GM12878 (cell line): Measurements from ENCODE around the gene GGA2. TPM values are rescaled to one million over a fixed set of nuclear protein-coding genes. Genes with fewer than 3 reads are reported as not detected.

Source experiments
- ATAC-seq: fragments of 200-7000 bp; cut with Tn5 transposase; 3 replicates; pipeline ENCODE4 v1.9.1; 2020; ENCODE audit warnings: mild to moderate bottlenecking, moderate library complexity
- BruUV-seq: library from RNA; stranded (reverse); fragments of 400-500 nt; replicated peaks from 2 replicates; lab custom pipeline; 2021; lab: Mats Ljungman, UMichigan
- CTCF ChIA-PET: fragments of 300-600 bp; sonication (Branson Sonifier 250); formaldehyde crosslinking; extraction: SDS; loops from one replicate; lab custom pipeline; 2021; ENCODE audit warnings: inconsistent platforms; lab: Yijun Ruan, JAX
- POLR2A ChIA-PET: fragments of 350-600 bp; formaldehyde crosslinking; extraction: SDS; loops from one replicate; lab custom pipeline; 2021; ENCODE audit warnings: inconsistent platforms; lab: Charles Lee
- RAD21 ChIA-PET: fragments of 300-600 bp; sonication (Branson Sonifier 250); formaldehyde crosslinking; loops from one replicate; lab custom pipeline; 2023; ENCODE audit warnings: antibody characterized with exemption; ENCODE audit not compliant: unreplicated experiment; lab: Charles Lee
- SMC1A ChIA-PET: fragments of 300-600 bp; sonication (Branson Sonifier 250); formaldehyde crosslinking; loops from one replicate; lab custom pipeline; 2023; ENCODE audit not compliant: unreplicated experiment, uncharacterized antibody; lab: Charles Lee
- DNase-seq: peaks from one replicate; pipeline ENCODE4 v3.0.0-alpha.2; 2011; ENCODE audit warnings: low read depth, low spot score
- FAIRE-seq: peaks from 3 replicates; lab custom pipeline; 2011; peaks lifted over from hg19 to GRCh38; lab: Jason Lieb, UNC
- H2AFZ ChIP-seq: 2 replicates; pipeline ENCODE4 v1.6.0; 2011; ENCODE audit warnings: low read depth, low read length, control low read depth; ENCODE audit not compliant: control insufficient read depth
- H3K27ac ChIP-seq: 2 replicates; pipeline ENCODE4 v1.5.1; 2011; ENCODE audit warnings: control low read depth; ENCODE audit not compliant: control insufficient read depth, insufficient read depth
- H3K27me3 ChIP-seq, 2 experiments: replicated peaks in 1 of 2; 2 replicates each; pipeline versions ENCODE4 v1.6.0 to v1.6.1; 2011; ENCODE audit warnings: low read length in 1 of 2; ENCODE audit not compliant: control insufficient read depth in 2 of 2, insufficient read depth in 2 of 2
- H3K36me3 ChIP-seq, 2 experiments: 2 replicates each; pipeline ENCODE4 v1.5.1; 2011; ENCODE audit warnings: low read length in 1 of 2; ENCODE audit not compliant: control insufficient read depth in 2 of 2, insufficient read depth in 2 of 2
- H3K4me1 ChIP-seq: 2 replicates; pipeline ENCODE4 v1.6.1; 2011; ENCODE audit warnings: mild to moderate bottlenecking, low read length, moderate library complexity, mixed read lengths; ENCODE audit not compliant: control insufficient read depth, insufficient read depth
- H3K4me2 ChIP-seq: 2 replicates; pipeline ENCODE4 v1.6.0; 2011; ENCODE audit warnings: control low read depth; ENCODE audit not compliant: control insufficient read depth, insufficient read depth
- H3K4me3 ChIP-seq: fragments of 200-600 bp; sonication (generic); 2 replicates; pipeline ENCODE4 v1.5.1; 2016
- H3K79me2 ChIP-seq: 2 replicates; pipeline ENCODE4 v1.6.0; 2011; ENCODE audit warnings: low read length; ENCODE audit not compliant: control insufficient read depth, insufficient read depth
- H3K9ac ChIP-seq: 2 replicates; pipeline ENCODE4 v1.8.0; 2011; ENCODE audit warnings: low read length, control low read depth, mixed read lengths; ENCODE audit not compliant: control insufficient read depth, insufficient read depth
- H3K9me3 ChIP-seq: replicated peaks from 3 replicates; pipeline ENCODE4 v1.5.1; 2011; ENCODE audit warnings: mild to moderate bottlenecking, low read length; ENCODE audit not compliant: control insufficient read depth, insufficient read depth
- H4K20me1 ChIP-seq: 2 replicates; pipeline ENCODE4 v1.6.0; 2011; ENCODE audit not compliant: control insufficient read depth, insufficient read depth
- FOXM1 ChIP-seq: IDR thresholded peaks from 2 replicates; pipeline ENCODE4 v1.6.1; 2012; ENCODE audit warnings: low read depth, mild to moderate bottlenecking, inconsistent platforms, low read length, moderate library complexity
- HDAC2 ChIP-seq: fragments of 200-600 bp; sonication (generic); IDR thresholded peaks from 2 replicates; pipeline ENCODE4 v1.6.1; 2017
- HDGF ChIP-seq: fragments of 450-650 bp; IDR thresholded peaks from 2 replicates; pipeline ENCODE4 v1.6.1; 2016; ENCODE audit warnings: antibody characterized with exemption
- HSF1 ChIP-seq: fragments of 150-350 bp; IDR thresholded peaks from 2 replicates; pipeline ENCODE4 v1.6.1; 2014; ENCODE audit warnings: mild to moderate bottlenecking, low read depth, low read length
- IKZF1 ChIP-seq: fragments of 450-650 bp; conservative IDR thresholded peaks from 2 replicates; pipeline ENCODE4 v1.6.1; 2017; ENCODE audit warnings: antibody characterized with exemption, mild to moderate bottlenecking
- IRF5 ChIP-seq: fragments of 450-650 bp; IDR thresholded peaks from 2 replicates; pipeline ENCODE4 v1.6.1; 2017; ENCODE audit warnings: borderline replicate concordance
- MEF2B ChIP-seq: fragments of 450-650 bp; IDR thresholded peaks from 2 replicates; pipeline ENCODE4 v1.6.1; 2018; ENCODE audit warnings: mild to moderate bottlenecking, moderate library complexity; ENCODE audit not compliant: partially characterized antibody, poor library complexity, severe bottlenecking
- MLLT1 ChIP-seq: fragments of 450-650 bp; IDR thresholded peaks from 2 replicates; pipeline ENCODE4 v1.6.1; 2016; ENCODE audit warnings: mild to moderate bottlenecking
- NFIC ChIP-seq: IDR thresholded peaks from 2 replicates; pipeline ENCODE4 v1.6.1; 2012; ENCODE audit warnings: low read depth, mild to moderate bottlenecking, inconsistent platforms, low read length, moderate library complexity
- POLR2A ChIP-seq: IDR thresholded peaks from 2 replicates; pipeline ENCODE4 v1.6.1; 2011; ENCODE audit warnings: low read depth, mild to moderate bottlenecking, low read length
- RELA ChIP-seq: fragments of 450-650 bp; IDR thresholded peaks from 2 replicates; pipeline ENCODE4 v1.8.0; 2014; ENCODE audit warnings: borderline replicate concordance; ENCODE audit not compliant: partially characterized antibody
- SMC3 ChIP-seq: IDR thresholded peaks from 2 replicates; pipeline ENCODE4 v1.6.1; 2011; ENCODE audit warnings: low read length, improper control_type of control experiment, borderline replicate concordance
- STAT3 ChIP-seq: IDR thresholded peaks from 2 replicates; pipeline ENCODE4 v1.6.1; 2011; ENCODE audit warnings: low read depth, low read length, improper control_type of control experiment
- YY1 ChIP-seq: IDR thresholded peaks from 2 replicates; pipeline ENCODE4 v1.6.1; 2011; ENCODE audit warnings: low read depth, mild to moderate bottlenecking, low read length
- ZNF274 ChIP-seq: IDR thresholded peaks from one replicate; pipeline ENCODE4 v1.8.0; 2011; ENCODE audit not compliant: insufficient read length, insufficient read depth
- WGBS: methylation state at CpG from one replicate; pipeline ENCODE4 v1.1.6; 2016; ENCODE audit warnings: low lambda C conversion rate; ENCODE audit not compliant: insufficient replicate concordance, insufficient coverage; ENCODE audit errors: missing lambda C conversion rate; 5-methylcytosine and 5-hydroxymethylcytosine counted together
- in situ Hi-C: fragments of 300-500 bp; cut with MboI; formaldehyde crosslinking; loops from 9 replicates; pipeline ENCODE4 v1.14.3; 2018; ENCODE audit warnings: mixed read lengths
- intact Hi-C: fragments of 100-400 bp; cut with micrococcal nuclease; formaldehyde crosslinking; loops from one replicate; pipeline ENCODE4 v1.14.2; 2022; ENCODE audit not compliant: unreplicated experiment
- polyA plus RNA-seq, 11 experiments: library from polyadenylated mRNA; depleted of rRNA in 4 of 11; unstranded in 6 of 11; stranded (reverse) in 5 of 11; fragments of >200 nt; fragmentation: Nextera tagmentation in 4 of 11; fragmentation: Illumina TruSeq in 1 of 11; extraction: Ambion mirVana in 4 of 11; extraction: Trizol in 1 of 11; gene quantifications; 1 replicate in 1 of 11; 2 replicates in 10 of 11; pipeline versions ENCODE4 v1.2.1 to v1.2.3, GENCODE V29; 2011 to 2016; ENCODE audit warnings: inconsistent platforms in 2 of 11, missing spikeins in 2 of 11, low read depth in 1 of 11
- total RNA-seq, 4 experiments: library from RNA; depleted of rRNA in 3 of 4; stranded (reverse); fragments of >200 nt in 3 of 4; fragmentation: Illumina TruSeq in 1 of 4; extraction: Trizol in 1 of 4; gene quantifications; 2 replicates each; pipeline versions ENCODE4 v1.2.1 to v1.2.3, GENCODE V29; 2013 to 2021
- TF ChIP-seq, protein P1 (sequence below): fragments of 450-650 bp; IDR thresholded peaks from 2 replicates; pipeline ENCODE4 v1.6.1; 2017; ENCODE audit warnings: mild to moderate bottlenecking, moderate library complexity

The GGA2 gene
- total and polyA plus RNA-seq, 10 of the 15 experiments (the other 5 are each of a cell fraction or from before 2014, with no cell fraction given) = 14.1 to 153 (median 86.6) TPM

- FAIRE-seq (no peak), ATAC-seq (no peak), DNase-seq (no peak)
- Histone ChIP-seq H3K79me2 (no peaks in the 10 kb centered on the region), H3K36me3 (peaks cover 2 to 5% of the 10 kb centered on the region in 2 experiments; a peak in 3 of 4 replicates), H2AFZ (no peak overlapping the region), H3K27me3 (no peaks in the 10 kb centered on the region), H3K9me3 (no peaks in the 10 kb centered on the region), H4K20me1 (no peaks in the 10 kb centered on the region), H3K27ac (no peak overlapping the region), H3K4me2 (no peak overlapping the region), H3K9ac (no peak overlapping the region), H3K4me1 (no peaks in the 10 kb centered on the region), H3K4me3 (no peak overlapping the region)
- WGBS = 94% methylated on average over 5 of the region's 5 CpGs
- SMC1A ChIA-PET = interaction anchor here (0.8 to 1.2 kb wide), 4 partner anchors 16 to 236 kb away, joined by 3 to 4 read pairs (median 3); no protein-coding TSS in a partner anchor
- POLR2A ChIA-PET = no interaction called here
- CTCF ChIA-PET = interaction anchor here (0.9 to 1.4 kb wide), 3 partner anchors 14 to 237 kb away, joined by 3 to 6 read pairs (median 6); partner anchors contain the start of gene SCNN1G
- in situ Hi-C loops = no loop called here
- BruUV-seq = no TSS peak
- RAD21 ChIA-PET = interaction anchor here (0.6 to 1.3 kb wide), 3 partner anchors 14 to 382 kb away, joined by 3 to 4 read pairs (median 3); no protein-coding TSS in a partner anchor
- intact Hi-C loops = no loop called here
- TF ChIP-seq IKZF1 = no peak
- TF ChIP-seq MLLT1 = no peak
- TF ChIP-seq, protein P1, sequence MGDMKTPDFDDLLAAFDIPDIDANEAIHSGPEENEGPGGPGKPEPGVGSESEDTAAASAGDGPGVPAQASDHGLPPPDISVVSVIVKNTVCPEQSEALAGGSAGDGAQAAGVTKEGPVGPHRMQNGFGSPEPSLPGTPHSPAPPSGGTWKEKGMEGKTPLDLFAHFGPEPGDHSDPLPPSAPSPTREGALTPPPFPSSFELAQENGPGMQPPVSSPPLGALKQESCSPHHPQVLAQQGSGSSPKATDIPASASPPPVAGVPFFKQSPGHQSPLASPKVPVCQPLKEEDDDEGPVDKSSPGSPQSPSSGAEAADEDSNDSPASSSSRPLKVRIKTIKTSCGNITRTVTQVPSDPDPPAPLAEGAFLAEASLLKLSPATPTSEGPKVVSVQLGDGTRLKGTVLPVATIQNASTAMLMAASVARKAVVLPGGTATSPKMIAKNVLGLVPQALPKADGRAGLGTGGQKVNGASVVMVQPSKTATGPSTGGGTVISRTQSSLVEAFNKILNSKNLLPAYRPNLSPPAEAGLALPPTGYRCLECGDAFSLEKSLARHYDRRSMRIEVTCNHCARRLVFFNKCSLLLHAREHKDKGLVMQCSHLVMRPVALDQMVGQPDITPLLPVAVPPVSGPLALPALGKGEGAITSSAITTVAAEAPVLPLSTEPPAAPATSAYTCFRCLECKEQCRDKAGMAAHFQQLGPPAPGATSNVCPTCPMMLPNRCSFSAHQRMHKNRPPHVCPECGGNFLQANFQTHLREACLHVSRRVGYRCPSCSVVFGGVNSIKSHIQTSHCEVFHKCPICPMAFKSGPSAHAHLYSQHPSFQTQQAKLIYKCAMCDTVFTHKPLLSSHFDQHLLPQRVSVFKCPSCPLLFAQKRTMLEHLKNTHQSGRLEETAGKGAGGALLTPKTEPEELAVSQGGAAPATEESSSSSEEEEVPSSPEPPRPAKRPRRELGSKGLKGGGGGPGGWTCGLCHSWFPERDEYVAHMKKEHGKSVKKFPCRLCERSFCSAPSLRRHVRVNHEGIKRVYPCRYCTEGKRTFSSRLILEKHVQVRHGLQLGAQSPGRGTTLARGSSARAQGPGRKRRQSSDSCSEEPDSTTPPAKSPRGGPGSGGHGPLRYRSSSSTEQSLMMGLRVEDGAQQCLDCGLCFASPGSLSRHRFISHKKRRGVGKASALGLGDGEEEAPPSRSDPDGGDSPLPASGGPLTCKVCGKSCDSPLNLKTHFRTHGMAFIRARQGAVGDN = no peak
- no peak for TF ChIP-seq STAT3
- no peak for TF ChIP-seq HSF1
- TF ChIP-seq IRF5 = no peak
- no peak for TF ChIP-seq MEF2B
- no peak for TF ChIP-seq NFIC
- no peak for TF ChIP-seq RELA
- no peak for TF ChIP-seq FOXM1
- TF ChIP-seq HDAC2 = no peak
- TF ChIP-seq SMC3 = no peak
- TF ChIP-seq YY1 = no peak
- TF ChIP-seq POLR2A = no peak
- no peak for TF ChIP-seq HDGF
- TF ChIP-seq ZNF274 = no peak
These were observed 90.3 kb downstream of the GGA2 start for GRCh38 chr16:23420011-23420410.
